ENCODE data around the gene RAB9A. TPM values are rescaled to one million over a fixed set of nuclear protein-coding genes. Genes with fewer than 3 reads are reported as not detected.

RAB9A gene
- total and polyA plus RNA-seq, 2 donors (not counting 3 experiments of a cell fraction or from before 2014, with no cell fraction given) = 11.5 to 19.2 TPM

DNA sequence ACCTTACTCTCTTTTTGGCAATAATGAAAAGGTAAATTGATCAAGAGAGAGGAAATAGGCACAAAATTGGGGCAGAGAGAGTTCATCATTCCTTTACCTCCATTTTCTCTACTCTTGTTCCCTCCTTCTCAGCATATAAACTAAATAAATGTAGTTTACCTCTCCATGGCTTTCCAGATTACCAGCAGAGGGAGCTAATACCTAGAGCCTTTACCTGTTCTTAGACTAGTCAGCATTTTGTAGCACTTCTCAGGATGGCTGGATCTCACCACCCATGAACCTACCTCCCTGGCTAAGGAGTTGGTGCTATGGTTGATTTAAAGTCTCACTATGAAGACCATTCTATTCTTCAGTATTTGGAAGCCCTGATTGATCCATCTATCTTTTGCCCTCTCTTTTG, 61.3 kb downstream of the RAB9A start:
- peak; percentile 35 for DNase-seq (ENCODE audit: low read depth, low spot score)
- ChIA-PET POLR2A (no interaction called here), CTCF (interaction anchor here (0.7 to 4.1 kb wide), 8 partner anchors 11 to 282 kb away, joined by 3 to 18 read pairs (median 3); no protein-coding TSS in a partner anchor)
- Histone ChIP-seq H3K27me3 (ENCODE audit: control insufficient read depth in 2 of 2, insufficient read depth in 2 of 2, low read length in 2 of 2) (no peaks in the 10 kb centered on the region), H3K4me1 (ENCODE audit: control insufficient read depth, extremely low read depth, insufficient read depth, low read length) (no peaks in the 10 kb centered on the region), H3K9me3 (replicated peaks; ENCODE audit: control insufficient read depth, insufficient read depth, low read length) (no peaks in the 10 kb centered on the region), H3K9me1 (replicated peaks; ENCODE audit: control insufficient read depth, extremely low read depth, insufficient read depth, low read length) (no peaks in the 10 kb centered on the region), H4K20me1 (replicated peaks; ENCODE audit: control insufficient read depth, extremely low read depth, insufficient read depth, low read length) (no peaks in the 10 kb centered on the region), H3K36me3 (ENCODE audit: control insufficient read depth in 2 of 2, extremely low read depth in 1 of 2, insufficient read depth in 2 of 2, low read length in 2 of 2) (no peaks in the 10 kb centered on the region), H3K79me2 (ENCODE audit: control insufficient read depth, insufficient read depth, low read length) (no peaks in the 10 kb centered on the region), H3K27ac (ENCODE audit: insufficient read depth, low read depth, low read length) (no peak overlapping the region), H3K4me2 (ENCODE audit: insufficient read depth, low read length) (no peak overlapping the region), H3K4me3 (replicated peaks in 1 of 3; ENCODE audit: insufficient read depth in 1 of 3, low read depth in 1 of 3, low read length in 3 of 3) (no peak overlapping the region), H3K9ac (replicated peaks; ENCODE audit: extremely low read depth, insufficient read depth, low read length) (no peak overlapping the region), H2AFZ (ENCODE audit: low read depth, low read length) (no peak overlapping the region)
- TF ChIP-seq, protein P1, sequence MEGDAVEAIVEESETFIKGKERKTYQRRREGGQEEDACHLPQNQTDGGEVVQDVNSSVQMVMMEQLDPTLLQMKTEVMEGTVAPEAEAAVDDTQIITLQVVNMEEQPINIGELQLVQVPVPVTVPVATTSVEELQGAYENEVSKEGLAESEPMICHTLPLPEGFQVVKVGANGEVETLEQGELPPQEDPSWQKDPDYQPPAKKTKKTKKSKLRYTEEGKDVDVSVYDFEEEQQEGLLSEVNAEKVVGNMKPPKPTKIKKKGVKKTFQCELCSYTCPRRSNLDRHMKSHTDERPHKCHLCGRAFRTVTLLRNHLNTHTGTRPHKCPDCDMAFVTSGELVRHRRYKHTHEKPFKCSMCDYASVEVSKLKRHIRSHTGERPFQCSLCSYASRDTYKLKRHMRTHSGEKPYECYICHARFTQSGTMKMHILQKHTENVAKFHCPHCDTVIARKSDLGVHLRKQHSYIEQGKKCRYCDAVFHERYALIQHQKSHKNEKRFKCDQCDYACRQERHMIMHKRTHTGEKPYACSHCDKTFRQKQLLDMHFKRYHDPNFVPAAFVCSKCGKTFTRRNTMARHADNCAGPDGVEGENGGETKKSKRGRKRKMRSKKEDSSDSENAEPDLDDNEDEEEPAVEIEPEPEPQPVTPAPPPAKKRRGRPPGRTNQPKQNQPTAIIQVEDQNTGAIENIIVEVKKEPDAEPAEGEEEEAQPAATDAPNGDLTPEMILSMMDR (IDR thresholded peaks at IDR 0.05; ENCODE audit: extremely low read depth in 1 of 2, insufficient read depth in 1 of 2, low read depth in 1 of 2, low read length in 2 of 2) = peak; percentile 22 to 31
- TF ChIP-seq JUN (IDR thresholded peaks at IDR 0.05; ENCODE audit: borderline replicate concordance, insufficient read depth, insufficient read length, low read depth) (no peak), POLR2A (IDR thresholded peaks at IDR 0.05; ENCODE audit: low read depth, low read length) (no peak), EZH2 (IDR thresholded peaks at IDR 0.05; ENCODE audit: borderline replicate concordance, low read depth, low read length, severe bottlenecking) (no peak), FOS (IDR thresholded peaks at IDR 0.05; ENCODE audit: borderline replicate concordance, insufficient read depth, low read length) (no peak), MYC (IDR thresholded peaks at IDR 0.05; ENCODE audit: low read depth, low read length) (no peak)
- intact Hi-C loops (cut with micrococcal nuclease) = loop anchor here (1.0 kb wide), 2 partner anchors 244 to 282 kb away; no protein-coding TSS in a partner anchor
- peak; percentile 69 for FAIRE-seq
- no TSS peak for BruUV-seq (replicated peaks)
- dilution Hi-C loops (cut with MboI; ENCODE audit: extremely low pct_ligation_motif_present, low sequenced_read_pairs) = no loop called here

DNA sequence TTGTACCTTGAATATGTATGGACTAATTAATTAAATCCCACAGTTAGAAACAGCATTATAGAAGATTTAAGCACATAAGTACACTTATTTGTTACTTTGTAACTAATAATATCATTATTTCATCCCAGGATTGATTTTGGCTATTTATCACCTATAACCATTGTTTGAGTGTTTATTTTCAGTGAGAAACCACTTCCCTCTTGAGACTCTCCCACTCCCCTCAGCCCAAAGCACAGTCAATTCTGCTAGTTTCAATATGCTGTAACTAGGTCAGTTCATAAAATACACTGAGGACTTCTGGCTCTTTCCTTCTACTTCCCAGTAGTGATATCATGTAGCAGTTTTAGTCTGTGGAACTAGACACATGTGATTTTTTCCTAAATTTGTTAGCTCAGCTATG, 61.9 kb downstream of the RAB9A start:
- Histone ChIP-seq H2AFZ (ENCODE audit: low read depth, low read length) (no peak overlapping the region), H3K9me3 (replicated peaks; ENCODE audit: control insufficient read depth, insufficient read depth, low read length) (no peaks in the 10 kb centered on the region), H3K4me2 (ENCODE audit: insufficient read depth, low read length) (no peak overlapping the region), H3K36me3 (ENCODE audit: control insufficient read depth in 2 of 2, extremely low read depth in 1 of 2, insufficient read depth in 2 of 2, low read length in 2 of 2) (no peaks in the 10 kb centered on the region), H4K20me1 (replicated peaks; ENCODE audit: control insufficient read depth, extremely low read depth, insufficient read depth, low read length) (no peaks in the 10 kb centered on the region), H3K4me1 (ENCODE audit: control insufficient read depth, extremely low read depth, insufficient read depth, low read length) (no peaks in the 10 kb centered on the region), H3K27me3 (ENCODE audit: control insufficient read depth in 2 of 2, insufficient read depth in 2 of 2, low read length in 2 of 2) (no peaks in the 10 kb centered on the region), H3K4me3 (replicated peaks in 1 of 3; ENCODE audit: insufficient read depth in 1 of 3, low read depth in 1 of 3, low read length in 3 of 3) (no peak overlapping the region), H3K9me1 (replicated peaks; ENCODE audit: control insufficient read depth, extremely low read depth, insufficient read depth, low read length) (no peaks in the 10 kb centered on the region), H3K9ac (replicated peaks; ENCODE audit: extremely low read depth, insufficient read depth, low read length) (no peak overlapping the region), H3K79me2 (ENCODE audit: control insufficient read depth, insufficient read depth, low read length) (no peaks in the 10 kb centered on the region), H3K27ac (ENCODE audit: insufficient read depth, low read depth, low read length) (no peak overlapping the region)
- CTCF ChIA-PET = interaction anchor here (0.7 to 4.1 kb wide), 8 partner anchors 12 to 281 kb away, joined by 3 to 18 read pairs (median 3); no protein-coding TSS in a partner anchor
- no TSS peak for BruUV-seq (replicated peaks)
- no peak for TF ChIP-seq JUN (IDR thresholded peaks at IDR 0.05; ENCODE audit: borderline replicate concordance, insufficient read depth, insufficient read length, low read depth)
- no peak for TF ChIP-seq POLR2A (IDR thresholded peaks at IDR 0.05; ENCODE audit: low read depth, low read length)
- TF ChIP-seq EZH2 (IDR thresholded peaks at IDR 0.05; ENCODE audit: borderline replicate concordance, low read depth, low read length, severe bottlenecking) = no peak
- TF ChIP-seq, protein P2, sequence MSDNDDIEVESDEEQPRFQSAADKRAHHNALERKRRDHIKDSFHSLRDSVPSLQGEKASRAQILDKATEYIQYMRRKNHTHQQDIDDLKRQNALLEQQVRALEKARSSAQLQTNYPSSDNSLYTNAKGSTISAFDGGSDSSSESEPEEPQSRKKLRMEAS (IDR thresholded peaks at IDR 0.05; ENCODE audit: insufficient read depth, insufficient read length) = no peak
- no peak for TF ChIP-seq MYC (IDR thresholded peaks at IDR 0.05; ENCODE audit: low read depth, low read length)
- no peak for TF ChIP-seq FOS (IDR thresholded peaks at IDR 0.05; ENCODE audit: borderline replicate concordance, insufficient read depth, low read length)
- TF ChIP-seq, protein P1 (IDR thresholded peaks at IDR 0.05; ENCODE audit: extremely low read depth in 1 of 2, insufficient read depth in 1 of 2, low read depth in 1 of 2, low read length in 2 of 2) = no peak
- TF ChIP-seq GATA2 (IDR thresholded peaks at IDR 0.05; ENCODE audit: insufficient read depth, insufficient read length, low read depth, low read length) = no peak
- TF ChIP-seq POLR2AphosphoS5 (IDR thresholded peaks at IDR 0.05; ENCODE audit: insufficient read depth, low read depth, low read length) = no peak
- dilution Hi-C loops (cut with MboI; ENCODE audit: extremely low pct_ligation_motif_present, low sequenced_read_pairs) = no loop called here
- intact Hi-C loops (cut with micrococcal nuclease) = loop anchor here (1.0 kb wide), 2 partner anchors 245 to 281 kb away; no protein-coding TSS in a partner anchor
- DNase-seq (ENCODE audit: low read depth, low spot score) = no peak
- POLR2A ChIA-PET = no interaction called here
- no peak for FAIRE-seq
